SIG-M5 treated with dmso at 0.1 percent for 504 hours (cell line): Measurements from ENCODE around the gene C4orf36.

Source experiments
- DNase-seq: peaks from one replicate; lab custom pipeline; 2025; ENCODE audit not compliant: unreplicated experiment; lab: John Stamatoyannopoulos, UW

Gene C4orf36

DNA sequence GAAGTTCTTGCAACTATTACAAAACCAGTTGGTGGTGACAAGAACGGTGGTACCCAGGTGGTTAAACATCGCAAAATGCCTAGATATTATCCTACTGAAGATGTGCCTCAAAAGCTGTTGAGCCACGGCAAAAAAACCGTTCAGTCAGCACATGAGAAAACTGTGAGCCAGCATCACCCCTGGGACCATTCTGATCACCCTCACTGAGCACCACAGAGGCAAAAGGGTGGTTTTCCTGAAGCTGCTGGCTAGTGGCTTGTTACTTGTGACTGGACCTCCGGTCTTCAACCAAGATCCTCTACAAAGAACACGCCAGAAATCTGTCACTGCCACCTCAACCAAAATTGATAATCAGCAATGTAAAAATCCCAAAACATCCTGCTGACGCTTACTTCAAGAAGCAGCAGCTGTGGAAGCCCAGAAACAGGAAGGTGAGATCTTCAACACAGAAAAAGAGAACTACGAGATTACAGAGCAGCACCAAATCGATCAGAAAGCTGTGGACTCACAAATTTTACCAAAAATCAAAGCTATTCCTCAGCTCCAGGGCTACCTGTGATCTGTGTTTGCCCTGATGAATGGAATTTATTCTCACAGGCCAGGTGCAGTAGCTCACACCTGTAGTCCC, 21.7 kb downstream of the C4orf36 start:
- no peak for DNase-seq

- DNase-seq = no peak
Measured at GRCh38 chr4:86857341-86858052, 34.7 kb downstream of the C4orf36 start.

DNA sequence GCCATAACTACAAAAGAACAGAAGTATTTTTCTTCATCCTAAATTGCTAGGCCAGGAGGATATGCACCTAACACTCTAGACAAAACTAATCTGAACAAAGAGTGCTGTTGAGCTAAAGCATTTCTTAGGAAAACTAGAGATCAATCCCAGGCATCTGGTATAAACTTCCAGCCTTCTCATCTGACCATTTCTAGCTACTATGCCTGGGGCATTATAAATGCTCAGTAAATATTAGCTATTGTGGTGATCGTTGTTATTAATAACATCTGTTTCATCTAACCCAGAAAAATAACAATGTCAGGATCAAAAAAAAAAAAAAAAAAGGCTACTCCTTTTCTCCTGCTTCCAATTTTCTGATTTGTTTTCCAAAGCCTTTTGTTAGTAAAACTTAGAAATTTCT, 35.3 kb downstream of the C4orf36 start:
- no peak for DNase-seq

GRCh38 chr4:86855572-86855971, 36.6 kb downstream of the C4orf36 start:
- peak; percentile 40 for DNase-seq

DNA sequence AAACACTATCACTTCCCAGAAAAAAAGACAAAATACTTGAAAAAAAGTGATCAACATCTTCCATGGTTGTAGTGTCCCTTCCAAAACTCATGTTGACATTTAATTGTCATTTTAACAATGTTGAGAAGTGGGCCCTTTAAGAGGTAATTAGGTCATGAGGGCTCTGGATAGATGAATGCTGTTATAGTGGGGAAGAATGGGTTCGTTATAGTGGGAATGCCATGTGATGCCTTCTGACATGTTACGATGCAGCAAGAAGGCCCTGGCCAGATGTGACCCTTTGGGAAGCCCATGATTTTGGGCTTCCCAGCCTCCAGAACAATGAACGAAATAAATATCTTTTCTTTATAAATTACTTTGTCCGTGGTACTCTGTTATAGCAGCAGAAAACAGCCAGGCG, 39.0 kb downstream of the C4orf36 start:
- no peak for DNase-seq

DNA sequence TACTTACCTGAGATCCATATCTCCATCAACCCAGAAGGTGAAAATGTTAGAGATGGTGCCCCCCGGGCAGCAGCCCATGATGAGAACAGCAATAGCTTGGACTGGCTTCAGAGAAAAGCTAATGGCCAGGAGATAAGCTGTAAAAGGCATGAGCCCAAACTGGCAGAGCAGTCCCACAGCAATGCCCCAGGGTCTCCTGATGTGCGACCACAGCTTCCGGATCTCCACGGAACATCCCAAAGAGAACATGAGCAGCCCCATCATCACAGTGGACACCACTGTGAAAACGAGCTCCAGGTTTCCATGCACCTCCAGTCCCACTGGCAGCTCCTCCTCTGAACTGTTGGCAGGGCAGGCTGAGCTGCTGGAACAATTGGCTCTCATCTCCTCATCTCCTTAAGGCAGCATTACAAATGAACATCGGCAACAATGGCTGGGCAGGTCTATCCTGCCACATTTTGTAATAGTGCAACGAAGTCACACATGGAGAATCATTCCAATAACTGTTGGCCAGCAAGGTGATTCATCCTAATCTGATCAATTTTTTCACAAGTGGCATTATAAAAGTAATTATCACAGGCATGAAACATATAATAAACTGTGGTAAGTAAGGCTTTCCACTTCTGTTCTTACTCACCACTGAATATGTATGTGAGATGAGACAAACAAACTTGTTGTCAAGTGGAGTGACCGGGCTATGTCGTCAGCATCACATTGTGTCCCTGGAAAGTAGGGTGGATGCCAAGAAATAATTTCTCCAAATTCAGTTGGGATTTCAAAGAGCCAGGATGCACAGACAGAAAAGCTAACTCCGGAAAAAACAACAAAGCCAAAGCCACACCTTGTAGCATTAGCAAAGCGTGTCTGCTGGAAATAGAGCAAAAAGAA, 43.2 kb downstream of the C4orf36 start, which contains the start of gene SLC10A6:
Gene SLC10A6, minus strand, starts transcription at position 653 of the 888 bp plus-strand sequence. Its CDS starts 269 bp downstream, at position 384.
- DNase-seq = no peak

- DNase-seq = no peak
Measured at GRCh38 chr4:86848136-86848535, 44.1 kb downstream of the C4orf36 start.

GRCh38 chr4:86847571-86847970, 44.7 kb downstream of the C4orf36 start:
- DNase-seq = no peak

GRCh38 chr4:86846921-86847320, 45.3 kb downstream of the C4orf36 start:
- no peak for DNase-seq

DNA sequence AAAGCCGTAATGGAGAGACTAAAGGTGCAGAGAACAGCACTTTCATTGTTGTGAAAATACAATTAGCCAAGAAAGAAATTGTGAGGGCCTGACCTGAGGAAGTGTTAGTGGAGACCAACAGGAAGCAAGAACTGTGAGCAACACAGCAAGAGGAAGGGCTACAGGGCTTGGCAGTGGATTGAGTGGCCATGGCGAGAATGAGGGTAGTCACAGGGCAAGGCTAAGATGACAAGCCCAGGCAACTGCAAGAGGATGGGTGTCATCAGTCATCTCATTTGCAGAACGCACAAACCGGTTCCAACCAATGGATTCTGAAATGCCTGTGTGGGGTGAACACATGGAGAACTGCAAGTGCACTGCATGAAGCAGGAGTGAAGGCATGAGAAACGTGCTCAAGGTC, 46.6 kb downstream of the C4orf36 start:
- no peak for DNase-seq

GRCh38 chr4:86841309-86841708, 50.9 kb downstream of the C4orf36 start:
- no peak for DNase-seq

GRCh38 chr4:86840858-86841257, 51.4 kb downstream of the C4orf36 start:
- no peak for DNase-seq

DNA sequence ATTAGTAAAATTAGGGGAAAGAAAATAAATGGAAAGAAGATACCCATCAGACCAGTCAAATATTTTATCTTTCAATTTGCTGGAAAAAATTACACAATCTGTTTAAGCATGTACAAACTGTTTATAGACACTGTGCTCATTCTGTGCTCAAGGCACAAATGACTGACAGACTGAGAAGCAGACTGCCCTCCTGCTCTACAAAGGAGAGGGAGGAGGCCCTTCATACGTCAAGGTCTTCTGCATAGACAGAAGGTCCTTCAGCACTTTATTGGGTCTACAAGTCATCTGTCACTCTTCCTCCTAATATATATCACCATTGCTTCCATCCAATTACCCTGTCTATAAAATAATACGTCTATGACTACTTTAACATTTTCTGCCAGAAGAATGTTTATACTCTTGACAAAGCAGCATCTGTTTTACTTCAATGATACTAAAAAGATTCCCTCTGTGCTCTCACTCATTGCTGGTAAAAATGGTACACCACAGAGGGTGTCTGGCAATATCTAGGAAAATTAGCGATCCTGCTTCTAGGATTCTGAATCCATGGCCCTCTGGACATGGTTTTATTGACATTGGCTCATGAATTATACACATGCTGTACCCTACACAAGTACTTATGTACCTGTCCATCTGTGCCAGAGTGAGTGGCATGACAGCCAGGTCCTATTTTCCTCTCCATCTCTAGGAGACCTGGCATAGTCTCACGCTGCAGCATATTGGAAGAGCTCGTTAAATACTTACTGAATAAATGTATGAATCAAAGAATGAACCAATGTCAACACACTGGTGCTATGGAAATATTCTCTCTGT, 54.3 kb downstream of the C4orf36 start:
- no peak for DNase-seq

DNA sequence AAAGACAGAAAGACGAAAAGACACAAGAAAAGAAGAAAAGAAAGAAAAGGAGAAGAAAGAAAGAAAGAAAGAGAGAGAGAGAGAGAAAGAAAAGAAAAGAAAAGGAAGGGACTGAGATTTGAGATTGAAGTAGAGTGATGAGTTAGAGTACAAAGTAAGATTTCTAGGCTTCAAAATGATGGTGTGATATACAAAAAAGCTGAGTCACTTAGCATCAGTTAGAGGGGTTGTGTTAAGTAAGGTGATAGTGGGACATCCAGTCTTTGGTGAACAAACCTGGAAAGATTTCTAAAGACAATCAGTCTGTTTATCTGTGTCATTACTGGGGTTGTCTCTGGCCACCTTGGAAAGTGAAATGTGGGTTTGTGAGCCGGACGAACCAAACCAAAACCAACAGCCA, 56.5 kb downstream of the C4orf36 start:
- no peak for DNase-seq

DNA sequence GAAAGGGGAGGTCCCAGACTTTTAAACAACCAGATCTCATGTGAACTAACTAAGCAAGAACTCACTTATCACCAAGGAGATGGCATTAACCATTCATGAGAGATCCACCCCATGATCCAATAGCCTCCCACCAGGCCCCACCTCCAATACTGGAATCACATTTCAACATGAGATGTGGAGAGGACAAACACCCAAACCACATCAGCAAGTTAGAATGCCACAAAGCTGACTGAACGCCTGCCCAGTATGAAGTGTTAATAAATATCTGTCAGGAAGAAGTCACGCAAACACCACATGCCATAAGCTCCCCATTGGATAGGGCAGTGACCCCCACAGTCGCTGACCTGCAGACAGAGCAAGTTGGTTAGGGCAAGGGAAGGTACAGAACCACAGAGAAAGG, 57.3 kb downstream of the C4orf36 start:
- DNase-seq = no peak

- no peak for DNase-seq
Measured at GRCh38 chr4:86833615-86834014, 58.6 kb downstream of the C4orf36 start.

DNA sequence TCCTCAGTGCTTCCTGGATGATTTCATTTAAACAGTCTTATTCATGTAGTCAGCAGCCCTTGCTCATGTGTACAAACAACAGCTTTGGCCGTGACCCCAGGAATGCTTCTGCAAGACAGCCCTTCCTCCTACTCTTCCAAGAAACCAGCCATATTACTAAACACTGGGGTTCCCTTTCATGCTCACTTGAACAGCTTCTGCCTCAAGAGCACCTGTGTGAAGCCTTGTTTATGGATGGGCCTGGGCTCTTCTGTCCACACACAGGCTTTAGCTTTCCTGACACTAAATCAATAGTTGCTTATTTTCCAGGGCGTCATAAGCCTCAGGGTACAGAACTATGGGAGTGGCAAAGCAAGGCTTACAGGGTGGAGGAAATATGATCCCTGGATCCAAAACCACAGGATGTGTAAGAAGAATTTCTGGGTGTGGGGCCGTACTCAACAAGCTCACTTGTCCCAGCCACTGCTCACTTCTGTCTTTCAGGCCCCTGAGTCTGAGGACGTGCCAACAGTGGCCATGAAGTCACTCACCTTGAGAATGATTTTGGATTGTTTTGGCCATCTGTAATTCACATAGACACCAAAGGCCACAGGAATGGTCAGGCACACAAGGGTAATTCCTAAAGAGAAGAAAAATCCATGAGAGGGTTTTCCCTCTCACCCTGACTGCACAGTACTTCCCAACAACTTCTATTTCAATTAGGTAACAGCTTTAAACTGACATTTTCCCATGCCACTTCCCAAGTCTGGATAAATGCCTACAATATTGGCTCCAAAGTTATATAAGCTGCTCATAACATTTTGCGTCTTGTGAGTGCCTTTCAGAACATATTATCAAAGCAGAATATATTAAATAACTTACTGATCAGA, 60.7 kb downstream of the C4orf36 start:
- peak; percentile 45 for DNase-seq
